ENCODE measurements around the gene SHB. TPM values are rescaled to one million over a fixed set of nuclear protein-coding genes. Genes with fewer than 3 reads are reported as not detected.

SHB gene
- total and polyA plus RNA-seq, 8 donors, result 3.5 to 37.7 (median 8.5) TPM

- Histone ChIP-seq H3K27ac (peak overlapping the region in 2 of 5 donors; percentile 12 to 67), H3K4me3 (no peak overlapping the region), H3K9me3 (no peaks in the 10 kb centered on the region), H3K27me3 (no peaks in the 10 kb centered on the region), H3K4me1 (peaks cover 8 to 38% (median 13%) of the 10 kb centered on the region in 4 donors), H3K36me3 (no peaks in the 10 kb centered on the region)
- TF ChIP-seq EP300 (IDR thresholded peaks at IDR 0.05) (no peak), POLR2AphosphoS5 (IDR thresholded peaks at IDR 0.05) (no peak), CTCF (IDR thresholded peaks at IDR 0.05) (no peak), POLR2A (IDR thresholded peaks at IDR 0.05) (no peak)
- WGBS, 5 donors, result 95 to 98% (median 97%) methylated on average over 27 to 34 of the region's 34 CpGs
- intact Hi-C loops (cut with DNase I; ENCODE audit: low total_unique reads), result no loop called here
- DNase-seq, result no peak
Observed at GRCh38 chr9:38075272-38075671, 6.2 kb upstream of the SHB start.

- Histone ChIP-seq H3K4me1 (peaks cover 9 to 44% (median 21%) of the 10 kb centered on the region in 4 donors), H3K9me3 (no peaks in the 10 kb centered on the region), H3K27ac (peak overlapping the region in 4 of 5 donors; percentile 3 to 67 (median 48)), H3K27me3 (no peaks in the 10 kb centered on the region), H3K4me3 (no peak overlapping the region), H3K36me3 (no peaks in the 10 kb centered on the region)
- TF ChIP-seq POLR2A (IDR thresholded peaks at IDR 0.05) (no peak), POLR2AphosphoS5 (IDR thresholded peaks at IDR 0.05) (no peak), EP300 (IDR thresholded peaks at IDR 0.05) (no peak), CTCF (IDR thresholded peaks at IDR 0.05) (no peak)
- intact Hi-C loops (cut with DNase I; ENCODE audit: low total_unique reads), result no loop called here
- 51 to 66% (median 52%) methylated on average over 5 of the region's 5 CpGs for WGBS, 5 donors
- no peak for DNase-seq
Observed at GRCh38 chr9:38074441-38074961, 5.5 kb upstream of the SHB start.

GRCh38 chr9:38073882-38074281 is 4.9 kb upstream of the SHB start:
- no peak for TF ChIP-seq CTCF (IDR thresholded peaks at IDR 0.05)
- TF ChIP-seq POLR2A (IDR thresholded peaks at IDR 0.05), result no peak
- intact Hi-C loops (cut with DNase I; ENCODE audit: low total_unique reads), result no loop called here
- peaks cover 9 to 40% (median 21%) of the 10 kb centered on the region in 4 donors for H3K4me1 ChIP-seq
- no peak overlapping the region for H3K4me3 ChIP-seq
- 42 to 61% (median 57%) methylated on average over 3 of the region's 3 CpGs for WGBS, 5 donors
- H3K36me3 ChIP-seq, result no peaks in the 10 kb centered on the region
- H3K27ac ChIP-seq, result peak overlapping the region in 4 of 5 donors; percentile 3 to 67 (median 40)
- H3K9me3 ChIP-seq, result no peaks in the 10 kb centered on the region
- no peak for DNase-seq
- no peaks in the 10 kb centered on the region for H3K27me3 ChIP-seq

- Histone ChIP-seq H3K27ac (peak overlapping the region in 1 of 5 donors; percentile 96), H3K4me1 (peaks cover 4 to 51% (median 39%) of the 10 kb centered on the region in 4 donors), H3K36me3 (no peaks in the 10 kb centered on the region), H3K4me3 (no peak overlapping the region), H3K9me3 (no peaks in the 10 kb centered on the region), H3K27me3 (peaks cover 0 to 11% (median 0%) of the 10 kb centered on the region in 3 donors)
- no peak for TF ChIP-seq POLR2AphosphoS5 (IDR thresholded peaks at IDR 0.05)
- TF ChIP-seq EP300 (IDR thresholded peaks at IDR 0.05), result no peak
- TF ChIP-seq POLR2A (IDR thresholded peaks at IDR 0.05), result no peak
- no peak for TF ChIP-seq CTCF (IDR thresholded peaks at IDR 0.05)
- peak in 1 of 2 donors; percentile 39 for DNase-seq
- intact Hi-C loops (cut with DNase I; ENCODE audit: low total_unique reads), result no loop called here
- 51 to 63% (median 55%) methylated on average over 7 of the region's 7 CpGs for WGBS, 5 donors
Observed at GRCh38 chr9:38071470-38072134, 2.6 kb upstream of the SHB start.
